Stimulated activated naive CD8-positive, alpha-beta T cell treated with anti-CD3 and anti-CD28 coated beads, Interleukin-15, amount 100 ng/mL, for 72 hours (primary cell): ENCODE data around the gene MCU.
A peak's percentile ranks its signal among the peaks of the same experiment; 100 is the strongest.

ENCODE experiments used
- ATAC-seq: fragments of 150-1000 bp; cut with Tn5 transposase; 2 replicates; pipeline ENCODE4 v1.10.0; 2021; ENCODE audit warnings: mild to moderate bottlenecking, moderate library complexity
- DNase-seq, 2 donors: peaks; one replicate each; pipeline ENCODE4 v3.0.0; 2021 to 2022
- H3K27ac Mint-ChIP-seq, 2 donors: one replicate each; pipeline ENCODE4 v1.8.0; 2022; ENCODE audit warnings: mild to moderate bottlenecking in 2 of 2, mixed read lengths in 2 of 2, moderate library complexity in 2 of 2
- H3K27me3 Mint-ChIP-seq: one replicate; pipeline ENCODE4 v1.8.0; 2022; ENCODE audit warnings: mixed read lengths
- H3K4me1 Mint-ChIP-seq: one replicate; pipeline ENCODE4 v1.8.0; 2022; ENCODE audit warnings: mild to moderate bottlenecking, mixed read lengths
- H3K4me3 Mint-ChIP-seq, 2 donors: one replicate each; pipeline ENCODE4 v1.8.0; 2022; ENCODE audit warnings: mild to moderate bottlenecking in 2 of 2, mixed read lengths in 2 of 2, moderate library complexity in 1 of 2
- H3K9me3 Mint-ChIP-seq, 2 donors: one replicate each; pipeline ENCODE4 v1.8.0; 2022; ENCODE audit warnings: mixed read lengths in 2 of 2

MCU gene

GRCh38 chr10:72793752-72794151, 101.8 kb downstream of the MCU start:
- DNase-seq (no peak), ATAC-seq (no peak)
- no peak overlapping the region for H3K4me3 Mint-ChIP-seq
- no peak overlapping the region for H3K27ac Mint-ChIP-seq
- H3K27me3 Mint-ChIP-seq, result no peaks in the 10 kb centered on the region
- peaks cover 14% of the 10 kb centered on the region for H3K4me1 Mint-ChIP-seq
- no peaks in the 10 kb centered on the region for H3K9me3 Mint-ChIP-seq

GRCh38 chr10:72794260-72794659, 102.3 kb downstream of the MCU start:
- no peaks in the 10 kb centered on the region for H3K27me3 Mint-ChIP-seq
- DNase-seq (no peak), ATAC-seq (no peak)
- H3K4me3 Mint-ChIP-seq, result no peak overlapping the region
- no peaks in the 10 kb centered on the region for H3K9me3 Mint-ChIP-seq
- no peak overlapping the region for H3K27ac Mint-ChIP-seq
- peaks cover 9% of the 10 kb centered on the region for H3K4me1 Mint-ChIP-seq

GRCh38 chr10:72796042-72796441, 104.1 kb downstream of the MCU start:
- H3K27ac Mint-ChIP-seq, result no peak overlapping the region
- no peaks in the 10 kb centered on the region for H3K9me3 Mint-ChIP-seq
- DNase-seq, result no peak

GRCh38 chr10:72796538-72796937, 104.6 kb downstream of the MCU start:
- H3K4me1 Mint-ChIP-seq, result no peaks in the 10 kb centered on the region
- no peaks in the 10 kb centered on the region for H3K27me3 Mint-ChIP-seq
- ATAC-seq (no peak), DNase-seq (no peak)
- H3K27ac Mint-ChIP-seq, result no peak overlapping the region
- no peak overlapping the region for H3K4me3 Mint-ChIP-seq
- no peaks in the 10 kb centered on the region for H3K9me3 Mint-ChIP-seq

More at GRCh38 chr10:72796042-72796441, 104.1 kb downstream of the MCU start:
- H3K4me1 Mint-ChIP-seq, result no peaks in the 10 kb centered on the region
- no peak overlapping the region for H3K4me3 Mint-ChIP-seq
- H3K27me3 Mint-ChIP-seq, result no peaks in the 10 kb centered on the region
- ATAC-seq, result no peak

GRCh38 chr10:72800000-72800740, 108.2 kb downstream of the MCU start:
- Mint-ChIP-seq H3K9me3 (no peaks in the 10 kb centered on the region), H3K27me3 (no peaks in the 10 kb centered on the region), H3K4me1 (peaks cover 10% of the 10 kb centered on the region), H3K4me3 (no peak overlapping the region), H3K27ac (no peak overlapping the region)
- DNase-seq (no peak), ATAC-seq (no peak)

GRCh38 chr10:72800741-72801092, 108.8 kb downstream of the MCU start:
- no peak overlapping the region for H3K4me3 Mint-ChIP-seq
- ATAC-seq, result no peak
- H3K9me3 Mint-ChIP-seq, result no peaks in the 10 kb centered on the region
- DNase-seq, result no peak
- H3K27me3 Mint-ChIP-seq, result no peaks in the 10 kb centered on the region
- H3K27ac Mint-ChIP-seq, result no peak overlapping the region
- H3K4me1 Mint-ChIP-seq, result peaks cover 10% of the 10 kb centered on the region

- no peak overlapping the region for H3K27ac Mint-ChIP-seq
- no peak for ATAC-seq
Measured at GRCh38 chr10:72801263-72801868, 109.4 kb downstream of the MCU start.

GRCh38 chr10:72802332-72802731, 110.4 kb downstream of the MCU start:
- DNase-seq (no peak), ATAC-seq (no peak)
- Mint-ChIP-seq H3K4me1 (peaks cover 10% of the 10 kb centered on the region), H3K27me3 (no peaks in the 10 kb centered on the region), H3K27ac (no peak overlapping the region), H3K4me3 (no peak overlapping the region), H3K9me3 (no peaks in the 10 kb centered on the region)

More at GRCh38 chr10:72801263-72801868, 109.4 kb downstream of the MCU start:
- Mint-ChIP-seq H3K4me3 (no peak overlapping the region), H3K9me3 (no peaks in the 10 kb centered on the region), H3K27me3 (no peaks in the 10 kb centered on the region), H3K4me1 (peaks cover 10% of the 10 kb centered on the region)
- DNase-seq, result no peak

- ATAC-seq, result peak; percentile 54
- no peak for DNase-seq
- H3K27me3 Mint-ChIP-seq, result no peaks in the 10 kb centered on the region
- peaks cover 10% of the 10 kb centered on the region for H3K4me1 Mint-ChIP-seq
- H3K4me3 Mint-ChIP-seq, result no peak overlapping the region
- no peak overlapping the region for H3K27ac Mint-ChIP-seq
- no peaks in the 10 kb centered on the region for H3K9me3 Mint-ChIP-seq
Measured at GRCh38 chr10:72802763-72803505, 111.0 kb downstream of the MCU start.

GRCh38 chr10:72808001-72808400, 116.1 kb downstream of the MCU start:
- DNase-seq (no peak), ATAC-seq (no peak)
- Mint-ChIP-seq H3K27ac (no peak overlapping the region), H3K27me3 (no peaks in the 10 kb centered on the region), H3K4me1 (peaks cover 4% of the 10 kb centered on the region), H3K9me3 (peaks cover 0 to 7% of the 10 kb centered on the region in 2 donors), H3K4me3 (no peak overlapping the region)

GRCh38 chr10:72809006-72809405, 117.1 kb downstream of the MCU start:
- Mint-ChIP-seq H3K27ac (no peak overlapping the region), H3K9me3 (peaks cover 0 to 7% of the 10 kb centered on the region in 2 donors), H3K4me3 (no peak overlapping the region), H3K27me3 (no peaks in the 10 kb centered on the region), H3K4me1 (no peaks in the 10 kb centered on the region)
- DNase-seq, result no peak
- ATAC-seq, result no peak

GRCh38 chr10:72810976-72811375, 119.0 kb downstream of the MCU start:
- ATAC-seq (no peak), DNase-seq (no peak)
- H3K27ac Mint-ChIP-seq, result no peak overlapping the region
- H3K27me3 Mint-ChIP-seq, result no peaks in the 10 kb centered on the region
- no peak overlapping the region for H3K4me3 Mint-ChIP-seq
- H3K9me3 Mint-ChIP-seq, result peaks cover 0 to 7% of the 10 kb centered on the region in 2 donors
- H3K4me1 Mint-ChIP-seq, result no peaks in the 10 kb centered on the region

- Mint-ChIP-seq H3K4me1 (no peaks in the 10 kb centered on the region), H3K27ac (no peak overlapping the region), H3K27me3 (no peaks in the 10 kb centered on the region), H3K9me3 (peaks cover 0 to 7% of the 10 kb centered on the region in 2 donors), H3K4me3 (no peak overlapping the region)
- DNase-seq (no peak), ATAC-seq (no peak)
Measured at GRCh38 chr10:72812415-72812752, 120.4 kb downstream of the MCU start.

GRCh38 chr10:72812753-72813430, 120.9 kb downstream of the MCU start:
- Mint-ChIP-seq H3K4me3 (no peak overlapping the region), H3K4me1 (no peaks in the 10 kb centered on the region), H3K27me3 (no peaks in the 10 kb centered on the region), H3K27ac (no peak overlapping the region), H3K9me3 (peaks cover 0 to 7% of the 10 kb centered on the region in 2 donors)
- no peak for DNase-seq
- ATAC-seq, result no peak

- DNase-seq (no peak), ATAC-seq (no peak)
- Mint-ChIP-seq H3K4me1 (peaks cover 13% of the 10 kb centered on the region), H3K27me3 (no peaks in the 10 kb centered on the region), H3K27ac (no peak overlapping the region), H3K4me3 (no peak overlapping the region), H3K9me3 (no peaks in the 10 kb centered on the region)
Measured at GRCh38 chr10:72814099-72814790, 122.3 kb downstream of the MCU start.
